KMS-11 (cell line): ENCODE results near the gene NHSL1.

Experiments used
- H2AFZ ChIP-seq: fragments of 200-600 bp; sonication (generic); 2 replicates; pipeline ENCODE4 v1.6.1; 2016; ENCODE audit warnings: antibody characterized with exemption, mixed run types, low read depth
- H3K27ac ChIP-seq: fragments of 200-600 bp; sonication (generic); 2 replicates; pipeline ENCODE4 v1.6.1; 2016; ENCODE audit warnings: mild to moderate bottlenecking, mixed run types
- H3K27me3 ChIP-seq: fragments of 200-600 bp; sonication (generic); 2 replicates; pipeline ENCODE4 v1.6.1; 2017; ENCODE audit warnings: mild to moderate bottlenecking, low read depth, mixed run types, moderate library complexity; ENCODE audit not compliant: insufficient read depth
- H3K36me3 ChIP-seq: fragments of 200-600 bp; sonication (generic); 2 replicates; pipeline ENCODE4 v1.6.1; 2017; ENCODE audit warnings: mild to moderate bottlenecking, mixed run types; ENCODE audit not compliant: insufficient read depth
- H3K4me1 ChIP-seq: fragments of 200-600 bp; sonication (generic); 2 replicates; pipeline ENCODE4 v1.6.1; 2016; ENCODE audit warnings: mild to moderate bottlenecking, low read depth, mixed run types; ENCODE audit not compliant: poor library complexity, severe bottlenecking
- H3K4me2 ChIP-seq: fragments of 200-600 bp; sonication (generic); 2 replicates; pipeline ENCODE4 v1.7.0; 2016; ENCODE audit warnings: mild to moderate bottlenecking, mixed run types
- H3K4me3 ChIP-seq: fragments of 200-600 bp; sonication (generic); IDR thresholded peaks from 2 replicates; pipeline ENCODE4 v1.6.1; 2017; ENCODE audit warnings: low read depth, low read length, mixed read lengths; ENCODE audit not compliant: insufficient read depth
- H3K79me2 ChIP-seq: fragments of 200-600 bp; sonication (generic); 2 replicates; pipeline ENCODE4 v1.6.1; 2016; ENCODE audit warnings: low read depth, mixed run types; ENCODE audit not compliant: insufficient read depth
- H3K9ac ChIP-seq: fragments of 200-600 bp; sonication (generic); 2 replicates; pipeline ENCODE4 v1.6.1; 2016; ENCODE audit warnings: mild to moderate bottlenecking, mixed run types
- H4K20me1 ChIP-seq: fragments of 200-600 bp; sonication (generic); 2 replicates; pipeline ENCODE4 v1.6.1; 2016; ENCODE audit warnings: mild to moderate bottlenecking, mixed run types; ENCODE audit not compliant: insufficient read depth
- CTCF ChIP-seq: fragments of 200-600 bp; sonication (generic); conservative IDR thresholded peaks from 2 replicates; pipeline ENCODE4 v1.6.1; 2017; ENCODE audit warnings: low read depth, mild to moderate bottlenecking, antibody characterized with exemption, low read length, moderate library complexity, mixed read lengths

Gene NHSL1

GRCh38 chr6:138424004-138424904 lies 75.0 kb downstream of the NHSL1 start:
- H2AFZ ChIP-seq: no peak overlapping the region
- no peak overlapping the region for H3K4me2 ChIP-seq
- no peaks in the 10 kb centered on the region for H4K20me1 ChIP-seq
- no peaks in the 10 kb centered on the region for H3K27me3 ChIP-seq
- H3K9ac ChIP-seq: no peak overlapping the region
- no peak overlapping the region for H3K27ac ChIP-seq
- H3K4me3 ChIP-seq: no peak overlapping the region
- H3K36me3 ChIP-seq: no peaks in the 10 kb centered on the region
- no peak for TF ChIP-seq CTCF
- H3K79me2 ChIP-seq: no peaks in the 10 kb centered on the region
- H3K4me1 ChIP-seq: no peaks in the 10 kb centered on the region

GRCh38 chr6:138422861-138423260 lies 76.4 kb downstream of the NHSL1 start:
- Histone ChIP-seq H3K9ac (no peak overlapping the region), H2AFZ (no peak overlapping the region), H3K4me1 (no peaks in the 10 kb centered on the region), H3K4me2 (no peak overlapping the region), H3K79me2 (no peaks in the 10 kb centered on the region), H4K20me1 (no peaks in the 10 kb centered on the region), H3K36me3 (no peaks in the 10 kb centered on the region), H3K27ac (no peak overlapping the region), H3K4me3 (no peak overlapping the region), H3K27me3 (no peaks in the 10 kb centered on the region)
- no peak for TF ChIP-seq CTCF

GRCh38 chr6:138421608-138422007 lies 77.7 kb downstream of the NHSL1 start:
- H3K4me3 ChIP-seq: no peak overlapping the region
- H3K9ac ChIP-seq: no peak overlapping the region
- H3K27me3 ChIP-seq: no peaks in the 10 kb centered on the region
- no peaks in the 10 kb centered on the region for H3K79me2 ChIP-seq
- no peak for TF ChIP-seq CTCF
- no peak overlapping the region for H2AFZ ChIP-seq
- H3K4me1 ChIP-seq: no peaks in the 10 kb centered on the region
- H3K27ac ChIP-seq: no peak overlapping the region
- no peak overlapping the region for H3K4me2 ChIP-seq
- no peaks in the 10 kb centered on the region for H3K36me3 ChIP-seq
- H4K20me1 ChIP-seq: no peaks in the 10 kb centered on the region

GRCh38 chr6:138421089-138421488 lies 78.2 kb downstream of the NHSL1 start:
- Histone ChIP-seq H4K20me1 (no peaks in the 10 kb centered on the region), H3K4me3 (no peak overlapping the region), H3K4me2 (no peak overlapping the region), H3K27me3 (no peaks in the 10 kb centered on the region), H3K79me2 (no peaks in the 10 kb centered on the region), H3K9ac (no peak overlapping the region), H3K4me1 (no peaks in the 10 kb centered on the region), H3K27ac (no peak overlapping the region), H3K36me3 (no peaks in the 10 kb centered on the region), H2AFZ (no peak overlapping the region)
- TF ChIP-seq CTCF: no peak
